ENCODE data around the gene EN2.

The EN2 gene

DNA sequence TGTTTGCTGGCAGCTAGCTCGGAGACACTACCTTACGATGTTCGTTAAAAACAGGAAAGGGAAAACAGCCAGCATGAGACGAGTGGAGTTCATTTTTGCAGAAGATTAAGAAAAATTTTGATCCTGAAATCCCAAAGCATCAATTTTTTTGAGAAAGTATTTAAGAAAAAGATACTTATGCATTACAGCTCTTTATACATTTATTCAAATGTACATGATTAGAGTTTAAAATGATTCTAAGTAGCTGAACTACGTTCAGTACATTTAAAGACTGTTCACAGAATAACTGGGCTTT lies 53.7 kb downstream of the EN2 start:
- no peak for DNase-seq

DNA sequence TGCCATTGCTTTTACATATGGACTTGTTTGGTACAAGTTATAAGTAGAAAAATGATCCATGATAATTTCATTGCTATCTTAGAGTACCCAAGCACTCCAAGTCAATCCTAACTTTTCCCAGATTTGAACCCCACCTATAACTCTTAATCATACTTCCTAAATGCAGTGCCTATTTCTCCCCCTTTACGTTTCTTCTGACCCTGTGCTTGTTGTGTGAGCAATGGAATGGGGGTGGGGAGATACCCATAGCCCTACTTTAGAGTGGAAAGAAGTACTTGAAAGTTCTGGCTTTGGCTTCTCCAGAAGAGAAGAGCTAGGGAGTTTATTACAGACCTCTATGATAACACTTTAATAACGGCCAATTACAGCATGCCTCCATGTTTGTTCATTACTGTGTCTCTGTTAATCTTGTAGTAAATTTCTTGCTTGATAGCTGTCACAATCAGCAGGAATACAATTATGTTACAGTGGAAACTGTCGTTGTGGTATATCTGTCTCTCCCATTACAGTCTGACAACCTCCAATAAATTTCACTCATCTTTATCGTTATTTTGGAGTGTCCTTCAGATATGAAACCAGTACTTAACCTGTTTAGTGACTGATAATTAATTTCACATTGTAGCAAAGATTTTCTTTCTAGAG lies 54.4 kb downstream of the EN2 start:
- DNase-seq, result no peak

DNA sequence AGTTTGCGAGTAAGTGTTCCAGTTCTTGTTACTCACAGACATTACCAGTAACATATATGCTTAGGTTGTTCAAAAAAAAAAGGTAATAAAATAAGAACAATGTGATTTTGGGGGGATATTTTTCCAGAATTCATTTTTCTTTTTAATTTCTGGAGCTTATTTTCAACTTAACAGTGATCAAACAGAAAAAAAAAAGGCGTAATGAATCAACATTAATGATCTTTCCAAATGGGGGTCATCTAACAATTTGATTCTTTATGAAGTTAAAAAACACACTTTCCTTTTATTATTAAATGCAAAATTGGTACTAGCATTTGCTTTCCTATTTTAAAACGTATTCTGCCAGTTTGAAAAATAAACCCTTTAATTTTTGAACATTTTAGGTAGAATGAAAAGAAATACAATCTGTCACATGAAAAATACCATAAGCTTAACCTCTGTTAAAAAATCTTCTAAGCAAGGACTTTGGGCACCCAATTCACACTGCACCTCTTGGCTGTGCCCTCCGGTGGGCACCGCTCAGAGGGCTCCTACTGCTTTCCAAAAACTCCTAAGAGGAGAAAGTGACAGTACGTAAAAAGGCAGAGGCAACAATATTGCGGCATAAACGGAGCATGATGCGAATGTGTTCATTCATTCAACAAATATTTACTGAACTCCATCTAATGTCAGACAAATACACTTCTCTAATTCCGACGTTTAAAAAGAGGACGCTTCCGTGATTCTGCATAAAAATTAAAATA lies 55.8 kb downstream of the EN2 start:
- DNase-seq, result no peak

DNA sequence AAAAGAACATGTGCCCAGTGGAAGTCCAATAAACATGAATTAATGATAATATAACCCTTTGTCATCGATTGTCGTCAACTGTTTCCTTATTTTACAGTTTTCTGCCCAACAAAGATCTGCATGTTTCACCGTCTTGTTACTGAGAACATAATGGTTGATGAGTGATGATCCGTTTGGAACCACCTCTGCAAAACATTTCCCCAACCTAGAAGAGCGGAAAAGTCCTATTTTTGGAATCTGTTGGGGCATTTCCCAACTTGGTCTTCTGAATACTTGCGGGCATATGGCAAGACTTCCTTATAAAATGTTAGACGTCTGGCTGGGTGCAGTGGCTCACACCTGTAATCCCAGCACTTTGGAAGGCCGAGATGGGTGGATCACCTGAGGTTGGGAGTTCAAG lies 56.4 kb downstream of the EN2 start:
- no peak for DNase-seq
